Uterus (tissue), 2 donors: ENCODE results near the gene CIPC.

Source experiments
- CTCF ChIP-seq, 4 experiments: fragments of 200-600 bp in 2 of 4; fragments of 450-650 bp in 2 of 4; sonication (generic) in 2 of 4; IDR thresholded peaks; one replicate each; pipeline ENCODE4 v1.5.1; 2016 to 2019; ENCODE audit warnings: antibody characterized with exemption in 4 of 4, mild to moderate bottlenecking in 2 of 4, moderate library complexity in 1 of 4
- POLR2A ChIP-seq, 2 donors: fragments of 450-650 bp; IDR thresholded peaks; one replicate each; pipeline ENCODE4 v1.6.1; 2016; ENCODE audit warnings: antibody characterized with exemption in 2 of 2, mild to moderate bottlenecking in 1 of 2, moderate library complexity in 1 of 2

DNA sequence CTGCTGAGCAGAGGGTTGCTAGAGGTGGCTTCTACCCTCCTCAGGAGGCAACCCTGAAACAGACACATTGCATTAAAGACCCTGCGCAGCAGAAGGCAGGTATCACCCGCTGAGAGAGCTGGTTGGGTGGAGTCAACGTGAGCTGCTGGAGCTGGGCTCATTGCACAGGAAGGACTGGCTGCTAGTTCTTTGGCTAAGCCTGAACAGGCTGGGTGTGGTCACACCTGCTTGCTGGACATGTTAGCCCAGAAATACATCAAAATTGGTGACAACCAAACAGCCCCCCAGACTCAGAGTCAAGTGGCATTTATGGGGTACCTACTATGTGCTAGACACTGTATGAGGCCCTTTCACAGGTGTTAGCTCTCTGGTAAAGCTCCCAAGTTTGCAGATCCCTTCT is 35.8 kb upstream of the CIPC start:
- TF ChIP-seq CTCF (IDR thresholded peaks at IDR 0.05) (no peak), POLR2A (IDR thresholded peaks at IDR 0.05) (no peak)
